CD1c-positive myeloid dendritic cell (primary cell): ENCODE data around the gene RPS6KC1.
A peak's percentile ranks its signal among the peaks of the same experiment; 100 is the strongest.
"Not testable (repeated sequence)": the region's sequence is repeated elsewhere in the genome, so short reads cannot be mapped to it uniquely, and the experiment has no call there.

Source experiments
- DNase-seq: peaks from one replicate; pipeline ENCODE4 v3.0.0-alpha.2; 2016; ENCODE audit errors: extremely low spot score

RPS6KC1 gene

DNA sequence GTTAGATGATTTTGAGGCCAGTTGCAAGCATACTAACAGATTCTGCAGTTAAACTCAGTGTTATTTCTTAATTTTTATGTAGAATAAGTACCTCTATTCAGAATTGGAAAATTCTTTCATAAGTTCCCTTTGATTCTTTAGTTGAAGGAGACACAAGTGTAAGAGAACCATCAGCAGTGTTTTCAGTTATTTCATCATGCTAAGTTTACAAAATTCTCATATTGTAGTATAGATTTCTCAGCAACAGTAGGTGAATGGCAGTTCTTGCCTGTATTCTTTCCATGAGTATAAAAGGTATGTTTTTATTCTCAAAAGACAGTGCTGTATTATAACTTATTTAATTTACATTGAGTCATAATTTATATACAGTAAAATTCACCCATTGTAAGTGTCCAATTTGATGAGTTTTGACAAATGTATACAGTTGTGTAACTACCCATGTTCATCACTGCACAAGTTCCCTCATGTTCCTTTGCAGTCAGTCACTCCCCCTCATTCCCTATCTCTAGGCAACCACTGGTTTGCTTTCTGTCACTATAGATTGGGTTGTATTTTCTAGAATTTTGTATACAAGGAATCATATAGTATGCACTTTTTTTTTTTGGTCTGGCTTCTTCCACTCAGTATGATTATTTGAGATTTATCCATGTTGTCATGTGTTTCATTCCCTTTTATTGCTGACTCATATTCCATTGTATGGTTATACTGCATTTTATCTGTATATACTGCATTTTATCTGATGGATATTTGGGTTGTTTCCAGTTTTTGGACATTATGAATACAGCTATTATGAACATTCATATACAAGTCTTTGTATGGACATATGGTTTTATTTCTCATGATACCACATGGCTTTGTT lies 3.9 kb downstream of the RPS6KC1 start:
- DNase-seq = peak; percentile 33

DNA sequence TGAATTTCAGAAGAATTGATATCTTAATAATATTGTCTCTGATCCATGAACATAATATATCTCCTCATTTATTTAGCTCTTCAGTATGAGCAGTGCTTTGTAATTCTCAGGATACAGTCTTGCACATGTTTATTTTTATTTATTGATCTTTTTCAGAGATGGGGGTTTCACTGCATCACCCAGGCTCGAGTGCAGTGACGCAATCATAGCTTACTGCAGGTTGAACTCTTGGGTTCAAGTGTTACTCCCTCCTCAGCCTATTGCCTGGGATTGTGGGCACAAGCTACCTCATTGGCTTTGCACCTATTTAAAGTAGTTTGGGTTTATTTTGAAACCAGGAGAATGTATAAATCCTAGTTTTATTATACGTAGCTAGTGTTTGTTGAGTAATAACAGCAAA lies 4.7 kb downstream of the RPS6KC1 start:
- no peak for DNase-seq

DNA sequence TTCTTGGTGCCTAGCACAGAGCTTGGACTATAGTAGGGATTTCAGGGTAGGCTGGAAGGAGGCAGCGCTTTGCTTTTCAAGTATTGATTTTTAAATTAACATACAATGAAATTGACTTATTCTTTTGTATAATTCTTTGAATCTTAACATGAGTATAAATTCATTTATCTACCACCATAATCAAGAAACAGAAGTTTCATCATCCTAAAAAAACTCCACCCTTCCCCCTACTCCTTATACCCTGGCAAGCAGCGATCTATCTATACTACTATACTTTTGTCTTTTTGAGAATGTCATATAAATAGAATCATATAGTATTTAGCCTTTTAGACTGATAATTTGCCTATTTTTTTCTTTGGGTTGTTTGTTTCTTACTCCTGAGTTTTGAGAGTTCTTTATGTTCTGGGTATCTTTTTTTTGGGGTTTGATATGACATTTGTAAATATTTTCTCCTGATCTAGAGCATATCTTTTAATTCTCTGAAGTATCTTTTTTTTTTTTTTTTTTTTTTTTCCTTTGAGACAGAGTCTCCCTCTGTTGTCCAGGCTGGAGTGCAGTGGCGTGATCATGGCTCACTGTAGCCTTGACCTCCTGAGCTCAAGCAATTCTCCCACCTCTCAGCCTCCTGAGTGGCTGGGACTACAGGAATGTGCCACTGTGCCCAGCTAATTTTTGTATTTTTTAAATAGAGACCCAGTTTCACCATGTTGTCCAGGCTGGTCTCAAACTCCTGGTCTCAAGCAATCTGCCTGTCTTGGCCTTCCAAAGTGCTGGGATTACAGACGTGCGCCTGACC lies 6.4 kb downstream of the RPS6KC1 start:
- DNase-seq = no peak

DNA sequence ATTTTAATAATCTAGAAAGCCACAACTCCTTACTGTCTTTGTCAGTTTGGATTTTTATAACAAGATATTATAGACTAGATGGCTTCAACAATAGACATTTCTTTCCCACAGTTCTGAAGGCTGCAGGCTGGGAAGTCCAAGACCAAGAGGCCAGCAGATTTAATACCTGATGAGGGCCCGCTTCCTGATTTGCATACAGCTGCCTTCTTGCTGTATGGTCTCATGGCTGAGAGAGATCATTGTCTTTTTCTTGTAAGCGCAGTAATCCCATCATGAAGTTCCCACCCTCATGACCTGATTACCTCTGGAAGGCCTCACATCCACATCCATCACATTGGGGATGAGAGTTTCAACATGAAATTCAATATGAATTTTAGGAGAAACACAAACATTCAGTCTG lies 9.8 kb downstream of the RPS6KC1 start:
- DNase-seq = no peak

GRCh38 chr1:213061263-213061662 lies 10.2 kb downstream of the RPS6KC1 start:
- no peak for DNase-seq

DNA sequence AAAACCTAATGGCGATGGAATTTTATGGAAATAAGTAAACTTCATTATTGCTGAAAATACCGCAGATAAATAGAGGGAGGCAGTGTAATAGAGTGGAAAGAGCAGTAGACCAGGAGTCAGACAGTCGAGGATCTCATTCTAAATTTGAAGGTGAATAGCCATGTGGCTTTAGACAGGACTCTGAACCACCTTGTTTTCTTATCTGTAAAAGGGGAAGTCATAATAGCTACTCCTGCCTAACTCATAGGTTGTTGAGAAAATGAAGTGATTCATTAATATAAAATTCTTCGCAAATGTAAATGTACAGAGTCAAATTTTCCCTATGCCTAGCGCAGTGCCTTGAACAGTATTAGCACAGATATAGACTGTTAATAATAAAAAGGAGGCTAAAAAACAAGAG lies 14.8 kb downstream of the RPS6KC1 start:
- DNase-seq = no peak

DNA sequence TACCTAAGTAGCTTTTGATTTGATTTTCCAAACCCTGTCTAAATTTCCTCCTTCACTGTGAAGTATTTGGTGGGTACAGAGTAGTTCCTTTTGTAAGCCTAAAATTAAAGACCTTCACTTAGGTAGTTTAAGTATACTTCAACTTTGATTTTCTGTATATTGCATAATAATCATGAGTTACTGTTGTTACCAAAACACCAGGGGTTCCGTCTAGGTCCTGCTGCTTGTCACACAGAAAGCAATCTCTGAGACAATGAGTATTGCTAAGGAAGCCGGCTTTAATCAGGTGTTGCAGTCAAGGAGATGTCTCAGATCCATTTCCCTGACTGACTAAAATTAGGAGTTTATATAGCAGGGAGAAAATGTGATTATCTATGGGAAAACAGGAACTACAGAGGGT lies 15.3 kb downstream of the RPS6KC1 start:
- DNase-seq = no peak

DNA sequence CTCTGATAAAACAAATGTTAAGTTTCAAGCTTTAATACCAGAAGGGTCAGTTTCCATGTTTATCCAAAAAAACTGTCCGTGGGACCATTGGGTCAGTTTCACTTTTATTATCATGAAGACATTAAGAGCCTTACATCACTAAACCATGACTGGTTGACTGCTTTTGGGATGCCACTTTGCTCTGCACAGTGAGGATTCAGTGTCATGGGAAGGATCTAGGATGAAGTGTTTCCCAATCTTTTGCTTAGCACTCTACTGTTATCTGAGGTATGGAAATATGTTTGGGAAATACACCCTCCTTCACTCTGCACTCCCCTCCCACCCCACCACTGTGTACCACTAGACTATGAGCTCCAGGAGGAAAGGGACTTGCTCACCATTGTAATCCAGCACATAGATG lies 16.3 kb downstream of the RPS6KC1 start:
- DNase-seq = no peak

- peak; percentile 23 for DNase-seq
Measured at GRCh38 chr1:213070406-213070805, 19.4 kb downstream of the RPS6KC1 start.

DNA sequence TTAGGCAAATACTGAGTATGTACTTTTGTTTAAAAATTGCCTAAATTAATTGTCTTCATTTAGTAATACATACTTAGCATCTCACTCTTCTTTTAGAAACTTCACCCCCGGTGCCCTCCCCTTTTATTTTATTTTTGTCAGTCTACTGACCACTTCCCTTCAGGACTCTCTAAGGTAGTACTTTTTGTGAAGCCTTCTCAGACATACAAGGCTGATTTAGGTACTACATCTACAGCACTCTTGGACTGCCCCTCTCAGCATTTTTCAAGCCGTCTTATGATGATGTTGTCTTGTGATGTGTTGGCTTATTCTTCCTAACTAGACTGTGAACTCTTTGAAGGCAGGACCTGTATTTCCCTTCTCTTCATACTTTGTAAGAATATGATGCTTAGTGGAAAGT lies 24.7 kb downstream of the RPS6KC1 start:
- DNase-seq = no peak

GRCh38 chr1:213082420-213083111 lies 31.5 kb downstream of the RPS6KC1 start:
- DNase-seq = no peak

GRCh38 chr1:213083112-213083445 lies 32.0 kb downstream of the RPS6KC1 start:
- DNase-seq = no peak

DNA sequence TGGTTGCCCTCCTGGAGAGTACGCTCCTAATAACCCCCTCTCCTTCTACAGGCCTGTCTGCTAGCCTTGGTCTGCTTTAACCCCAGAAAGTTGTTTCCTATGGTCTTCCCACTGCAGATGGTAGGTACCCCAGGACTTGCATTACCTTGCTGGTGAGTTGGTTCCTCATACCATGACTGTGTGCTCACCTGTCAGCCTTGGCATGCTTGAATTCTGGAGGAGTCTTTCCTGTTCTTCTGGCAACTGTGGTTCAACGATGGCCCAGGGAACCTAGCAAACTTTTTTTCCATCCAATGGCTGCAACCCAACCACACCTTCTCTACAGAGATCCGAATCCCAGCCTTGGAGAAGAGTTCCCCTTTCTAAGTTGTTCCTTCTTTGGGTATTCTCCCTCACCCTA lies 36.9 kb downstream of the RPS6KC1 start:
- DNase-seq = no peak

DNA sequence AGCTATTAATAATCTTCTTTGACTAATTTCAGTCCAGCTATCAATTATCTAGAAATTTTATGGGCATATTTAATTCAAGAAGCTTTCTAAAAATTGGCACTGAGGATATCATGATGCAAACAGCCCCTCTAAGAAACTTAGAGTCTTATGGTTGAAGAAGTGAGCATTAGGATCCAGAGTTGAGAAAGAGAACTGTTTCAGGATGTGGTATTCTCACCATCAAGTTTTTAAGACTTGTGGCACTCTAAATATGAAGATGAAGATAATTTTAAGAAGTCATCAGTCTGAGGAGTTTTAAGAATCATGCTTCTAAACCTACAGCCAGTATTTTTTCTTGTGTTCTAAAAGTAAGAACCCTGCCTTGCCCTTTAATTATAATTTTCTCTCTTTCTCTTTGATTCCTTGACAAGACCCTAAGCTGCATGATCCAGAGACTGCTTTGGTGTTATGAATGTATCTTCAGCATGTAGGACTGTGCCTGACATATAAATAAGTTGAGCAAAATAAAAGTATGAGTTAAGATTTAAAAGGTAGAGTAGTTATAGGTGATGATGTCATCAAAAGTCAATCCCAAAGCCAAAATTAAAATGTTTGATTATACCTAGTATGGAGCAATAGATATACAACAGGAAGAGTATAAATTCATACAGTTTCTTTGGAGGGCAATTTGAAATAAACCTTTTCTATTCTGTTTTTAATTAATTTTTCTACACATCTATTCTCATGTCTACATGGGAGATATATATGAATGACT lies 39.1 kb downstream of the RPS6KC1 start:
- no peak for DNase-seq

DNA sequence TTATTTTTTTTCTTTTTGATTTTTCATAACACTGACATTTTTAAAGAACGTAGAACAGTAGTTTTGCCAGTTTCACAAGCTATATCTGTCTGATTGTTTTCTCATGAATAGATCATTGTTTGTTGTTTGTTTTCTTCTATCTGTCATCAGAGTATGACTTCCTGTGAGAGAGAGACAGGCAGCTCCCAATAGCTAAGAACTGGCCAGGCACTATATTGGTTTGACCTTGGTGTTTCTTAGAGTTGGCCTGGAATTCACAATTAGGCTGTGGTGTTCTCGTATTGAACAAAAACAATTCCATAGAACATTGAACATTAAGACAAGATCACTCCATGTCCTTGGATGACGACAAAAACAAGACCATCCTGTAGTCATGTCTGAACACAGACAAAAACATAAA lies 43.4 kb downstream of the RPS6KC1 start:
- no peak for DNase-seq

GRCh38 chr1:213095467-213095866 lies 44.4 kb downstream of the RPS6KC1 start:
- DNase-seq = no peak

- DNase-seq = no peak
Measured at GRCh38 chr1:213099682-213100399, 48.8 kb downstream of the RPS6KC1 start.

DNA sequence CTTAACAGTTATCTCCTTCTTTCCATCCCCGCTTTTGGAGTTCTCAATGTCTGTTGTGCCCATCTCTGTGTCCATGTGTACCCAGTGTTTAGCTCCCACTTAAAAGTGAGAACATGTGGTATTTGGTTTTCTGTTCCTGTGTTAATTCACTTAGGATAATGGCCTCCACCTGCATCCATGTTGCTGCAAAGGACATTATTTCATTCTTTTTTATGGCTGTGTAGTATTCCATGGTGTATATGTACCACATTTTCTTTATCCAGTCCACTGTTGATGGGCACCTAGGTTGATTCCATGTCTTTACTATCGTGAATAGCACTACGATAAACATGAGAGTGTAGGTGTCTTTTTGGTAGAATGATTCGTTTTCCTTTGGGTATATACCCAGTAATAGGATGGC lies 49.5 kb downstream of the RPS6KC1 start:
- DNase-seq = not testable (repeated sequence)

- DNase-seq = no peak
Measured at GRCh38 chr1:213103377-213104306, 52.6 kb downstream of the RPS6KC1 start.

GRCh38 chr1:213104604-213105003 lies 53.6 kb downstream of the RPS6KC1 start:
- no peak for DNase-seq
